ENCODE measurements around the gene TMEM129.
"Not testable (repeated sequence)": the region's sequence is repeated elsewhere in the genome, so short reads cannot be mapped to it uniquely, and the experiment has no call there.

The TMEM129 gene

DNA sequence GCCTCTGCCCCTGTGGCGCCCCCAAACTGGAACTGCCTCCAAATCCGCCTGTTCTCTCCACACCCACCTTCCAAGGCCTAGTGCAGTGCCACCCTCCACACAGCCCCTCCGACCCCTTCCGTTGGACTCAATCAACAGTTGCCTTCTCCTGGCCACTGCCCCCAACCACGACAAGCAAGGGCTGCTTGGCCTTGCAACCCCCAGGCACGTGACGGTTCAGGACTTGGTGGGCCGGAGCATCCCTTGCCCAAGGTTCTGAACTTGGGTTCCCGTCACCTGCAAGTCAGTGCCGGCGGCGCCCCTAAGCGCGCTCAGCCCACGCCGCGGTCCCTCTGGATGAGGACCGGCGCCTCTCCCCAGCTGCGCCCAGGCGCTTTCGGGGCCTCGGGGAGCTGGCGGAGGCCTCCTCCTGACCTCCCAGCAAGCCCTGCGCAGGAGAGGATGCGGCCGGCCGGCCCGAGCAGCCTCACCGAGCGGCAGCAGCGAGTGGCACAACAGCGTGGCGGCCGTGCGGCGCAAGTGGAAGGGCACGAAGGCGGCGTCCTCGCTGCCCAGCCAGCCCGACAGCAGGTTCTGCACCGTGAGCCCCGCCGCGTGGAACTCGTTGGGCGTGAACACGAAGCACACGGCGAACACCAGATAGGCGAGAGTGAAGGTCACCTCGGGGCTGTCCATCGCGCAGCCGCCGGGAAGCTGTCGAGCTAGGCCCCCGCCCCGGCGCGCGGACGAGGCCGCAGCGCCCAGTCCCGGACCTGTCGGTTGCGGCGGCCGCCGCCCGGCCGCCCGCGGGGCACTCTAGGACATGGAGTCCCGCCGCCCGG, 750 bp downstream of the TMEM129 start:
- DNase-seq (ENCODE audit: low read depth), result no peak

DNA sequence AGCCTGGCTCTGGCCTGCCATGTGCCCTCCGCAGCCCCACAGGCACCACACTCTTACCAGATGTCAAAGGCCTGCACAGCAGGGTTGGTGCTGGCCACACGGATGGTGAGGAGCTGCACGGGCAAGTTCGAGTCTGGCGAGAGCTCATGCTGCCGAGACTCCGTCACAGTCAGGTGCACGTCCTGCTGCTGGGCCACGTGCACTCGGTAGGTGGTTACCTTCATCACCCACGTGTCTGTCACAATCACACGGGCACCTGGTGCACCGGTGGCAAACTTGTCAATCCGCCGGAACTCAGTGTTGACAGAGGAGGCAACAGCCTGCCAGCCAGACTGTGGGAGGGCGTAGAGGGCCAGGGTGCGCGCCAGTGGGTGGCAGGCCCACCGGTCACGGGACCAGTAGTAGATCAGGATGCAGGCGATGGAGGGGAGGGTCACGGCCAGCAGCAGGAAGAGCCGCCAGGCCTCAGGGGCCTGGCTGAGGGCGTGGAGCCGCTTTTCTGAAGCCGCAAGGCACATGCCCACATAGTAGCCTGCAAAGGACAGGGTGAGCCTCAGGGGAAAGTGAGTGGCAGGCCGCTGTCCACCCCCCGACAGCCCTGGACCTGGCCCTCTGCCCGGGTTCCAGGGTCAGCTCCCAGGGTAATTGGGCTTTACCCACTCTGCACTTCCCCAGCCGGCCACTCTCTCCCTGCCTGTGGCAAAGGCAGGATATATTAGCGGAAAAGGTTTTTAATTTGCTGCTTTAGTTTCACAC, 2.9 kb downstream of the TMEM129 start:
- no peak for DNase-seq (ENCODE audit: low read depth)

- no peak for DNase-seq (ENCODE audit: low read depth)
Measured at GRCh38 chr4:1717129-1718094, 3.7 kb downstream of the TMEM129 start.

DNA sequence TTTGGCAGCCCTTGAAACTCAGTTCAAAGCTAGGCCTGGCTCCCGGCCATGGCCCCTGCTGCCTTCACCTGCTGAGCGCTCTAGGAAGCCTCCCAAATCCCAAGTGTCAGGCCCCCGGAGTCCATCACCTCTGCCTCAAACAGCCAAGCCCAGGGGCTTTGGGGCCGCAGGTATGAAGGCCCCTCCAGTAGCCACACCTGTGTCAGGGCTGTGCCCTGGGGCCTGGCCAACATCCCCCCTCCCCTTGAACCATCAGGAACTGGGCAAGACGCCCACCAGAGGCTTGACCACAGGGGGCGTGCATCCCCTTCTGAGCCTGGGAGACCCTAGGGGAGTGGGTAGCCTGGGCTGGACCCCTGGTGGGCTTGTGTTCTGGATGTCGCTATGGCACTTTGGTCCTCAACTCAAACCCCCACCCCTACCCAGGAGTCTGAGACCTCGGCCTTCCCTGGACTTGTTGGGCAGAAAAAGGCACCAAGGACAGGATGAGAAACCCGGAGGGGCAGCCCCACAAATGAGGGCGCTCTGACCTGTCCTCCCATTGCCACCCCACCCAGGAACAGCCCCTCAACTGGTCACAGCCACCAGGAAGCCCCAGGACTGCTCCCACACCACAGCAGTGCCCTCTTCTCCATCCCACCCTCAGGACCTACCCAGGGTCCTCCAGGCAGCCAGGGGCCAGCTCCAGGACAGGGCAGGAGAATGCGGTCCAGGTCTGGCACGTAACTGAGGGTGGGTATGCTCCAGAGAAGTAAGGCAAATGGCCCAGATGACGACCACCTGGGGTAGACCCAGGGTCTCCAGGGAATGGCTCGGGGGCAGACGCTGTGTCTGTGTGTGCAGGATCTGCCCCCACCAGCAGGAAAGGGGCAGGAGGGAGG, 4.8 kb downstream of the TMEM129 start:
- DNase-seq (ENCODE audit: low read depth), result no peak

- no peak for DNase-seq (ENCODE audit: low read depth)
Measured at GRCh38 chr4:1715002-1715758, 5.9 kb downstream of the TMEM129 start.

GRCh38 chr4:1714303-1715001, 6.7 kb downstream of the TMEM129 start:
- no peak for DNase-seq (ENCODE audit: low read depth)

GRCh38 chr4:1713003-1713851, 7.9 kb downstream of the TMEM129 start:
- DNase-seq (ENCODE audit: low read depth), result no peak

- peak; percentile 98 for DNase-seq (ENCODE audit: low read depth)
Measured at GRCh38 chr4:1712216-1713002, 8.7 kb downstream of the TMEM129 start, which contains the start of gene SLBP. SLBP (minus strand) TSS chr4:1712319; CDS start chr4:1712188, 131 bp downstream.

DNA sequence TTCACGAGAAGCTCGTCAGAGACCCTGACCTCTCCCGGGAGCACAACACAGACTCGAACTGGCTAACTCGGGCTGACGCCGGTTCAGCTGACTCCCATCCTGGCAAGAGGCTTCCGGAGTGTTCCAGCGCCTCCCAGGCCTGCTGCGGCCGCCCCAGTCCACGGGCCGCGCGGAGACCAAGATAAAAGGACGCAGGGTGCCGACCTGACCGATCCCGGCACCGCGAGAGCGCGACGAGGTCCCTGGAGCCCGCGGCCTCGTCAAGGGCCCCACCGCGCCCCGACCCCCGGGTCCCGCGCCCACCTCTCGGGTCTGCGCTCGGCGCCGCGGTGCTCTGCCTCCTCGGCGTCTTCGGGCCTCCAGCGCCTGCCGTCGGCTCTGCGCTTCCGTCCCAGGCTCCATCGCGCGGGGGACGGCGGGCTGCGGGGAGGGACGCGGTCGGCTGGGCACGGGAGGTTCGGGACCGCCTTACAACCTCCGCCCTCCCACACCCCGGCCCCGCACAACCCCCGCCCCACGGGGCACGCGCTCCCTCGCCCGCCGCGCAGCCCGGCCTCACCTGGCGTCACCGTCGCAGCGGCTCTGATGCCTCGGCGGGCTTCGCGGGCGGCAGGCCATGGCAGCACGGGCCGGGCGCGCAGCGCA, 9.4 kb downstream of the TMEM129 start:
- no peak for DNase-seq (ENCODE audit: low read depth)

GRCh38 chr4:1711055-1711570, 10.0 kb downstream of the TMEM129 start:
- DNase-seq (ENCODE audit: low read depth), result no peak

- no peak for DNase-seq (ENCODE audit: low read depth)
Measured at GRCh38 chr4:1708581-1708980, 12.5 kb downstream of the TMEM129 start.

GRCh38 chr4:1706358-1706757, 14.8 kb downstream of the TMEM129 start:
- DNase-seq (ENCODE audit: low read depth), result no peak

- no peak for DNase-seq (ENCODE audit: low read depth)
Measured at GRCh38 chr4:1705732-1706131, 15.4 kb downstream of the TMEM129 start.

DNA sequence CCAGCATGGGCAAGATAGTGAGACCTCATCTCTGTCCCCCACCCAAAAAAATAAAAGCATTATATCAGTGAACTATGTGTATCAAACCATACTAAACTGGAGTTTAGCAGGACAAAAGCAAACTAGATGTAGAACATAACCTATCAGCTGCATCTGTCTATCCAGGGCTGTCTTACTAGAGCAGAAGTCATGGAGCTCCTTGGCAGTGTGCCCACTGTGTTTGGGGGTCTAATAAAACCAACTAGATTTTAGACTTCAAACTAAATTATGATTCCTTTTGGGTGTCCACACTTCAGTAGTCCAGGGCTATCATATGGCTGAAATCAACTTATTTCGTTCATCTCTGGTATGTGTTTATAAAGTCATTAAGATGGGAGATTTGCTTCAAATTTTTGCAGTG, 17.3 kb downstream of the TMEM129 start:
- no peak for DNase-seq (ENCODE audit: low read depth)

- not testable (repeated sequence) for DNase-seq (ENCODE audit: low read depth)
Measured at GRCh38 chr4:1701671-1702070, 19.5 kb downstream of the TMEM129 start.

- DNase-seq (ENCODE audit: low read depth), result no peak
Measured at GRCh38 chr4:1695913-1696312, 25.2 kb downstream of the TMEM129 start.

Measured in activated gamma-delta T cell treated with anti-CD3 and anti-CD28 coated beads, Interleukin-2, amount 50 U/mL, for 16 hours (primary cell).